Measurements from ENCODE around the gene RBPJ. TPM values are rescaled to one million over a fixed set of nuclear protein-coding genes. Genes with fewer than 3 reads are reported as not detected.

Gene RBPJ
- total RNA-seq, 2 experiments from 2014 or later = 114 to 118 TPM

DNA sequence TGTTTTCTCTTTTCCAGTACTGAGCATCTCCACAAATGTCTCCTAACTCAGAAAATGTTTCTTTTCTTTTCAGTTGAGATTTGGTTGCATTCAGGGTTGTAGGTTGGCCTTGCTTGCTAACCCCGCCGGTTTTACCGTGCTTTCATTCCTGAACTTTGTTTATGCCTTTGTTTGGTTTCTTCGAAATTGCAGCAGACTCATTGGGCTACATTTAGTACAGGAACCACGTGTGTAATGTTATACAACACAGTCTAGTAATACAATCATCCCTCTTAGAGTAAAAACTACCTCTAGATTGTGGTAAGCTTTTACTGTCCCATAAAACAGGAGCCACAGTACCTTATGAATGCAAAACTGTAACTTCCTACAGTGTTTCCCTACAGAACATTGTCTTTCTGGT, 111.6 kb downstream of the RBPJ start:
- no peak for DNase-seq
- peaks cover 30% of the 10 kb centered on the region for H3K36me3 Mint-ChIP-seq (ENCODE audit: low read depth)
- H3K27me3 Mint-ChIP-seq (ENCODE audit: low read depth) = no peaks in the 10 kb centered on the region
- no peaks in the 10 kb centered on the region for H3K9me3 Mint-ChIP-seq
- intact Hi-C loops (cut with micrococcal nuclease) = no loop called here
- H3K27ac Mint-ChIP-seq = no peak overlapping the region
- H3K4me3 Mint-ChIP-seq = no peak overlapping the region
- H3K4me1 Mint-ChIP-seq (ENCODE audit: low read depth) = no peaks in the 10 kb centered on the region
- CTCF ChIA-PET = no interaction called here

DNA sequence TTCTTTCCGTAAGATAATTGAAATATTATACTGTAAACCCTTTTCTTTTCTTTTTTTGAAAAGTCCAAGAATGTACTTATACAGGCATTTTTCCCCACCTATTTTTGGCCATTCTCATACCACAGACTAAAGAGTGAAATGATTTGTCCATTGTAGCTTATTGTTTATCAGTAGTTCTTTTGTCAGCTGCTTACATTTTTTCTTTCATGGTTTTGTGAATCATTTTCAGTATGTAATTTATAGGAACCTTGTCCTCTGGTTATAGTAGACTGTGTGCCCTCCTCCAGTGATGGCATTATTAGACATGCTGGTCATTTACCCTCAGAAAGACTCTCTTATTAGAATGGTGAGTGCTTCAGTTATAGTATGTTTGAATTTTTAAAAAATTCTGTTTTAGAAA, 112.7 kb downstream of the RBPJ start:
- H3K27ac Mint-ChIP-seq = no peak overlapping the region
- DNase-seq = no peak
- CTCF ChIA-PET = interaction anchor here (0.6 kb wide), 1 partner anchor 29 kb away, joined by 3 read pairs; no protein-coding TSS in a partner anchor
- H3K9me3 Mint-ChIP-seq = no peaks in the 10 kb centered on the region
- H3K36me3 Mint-ChIP-seq (ENCODE audit: low read depth) = peaks cover 27% of the 10 kb centered on the region
- intact Hi-C loops (cut with micrococcal nuclease) = no loop called here
- no peaks in the 10 kb centered on the region for H3K4me1 Mint-ChIP-seq (ENCODE audit: low read depth)
- no peaks in the 10 kb centered on the region for H3K27me3 Mint-ChIP-seq (ENCODE audit: low read depth)
- H3K4me3 Mint-ChIP-seq = no peak overlapping the region

DNA sequence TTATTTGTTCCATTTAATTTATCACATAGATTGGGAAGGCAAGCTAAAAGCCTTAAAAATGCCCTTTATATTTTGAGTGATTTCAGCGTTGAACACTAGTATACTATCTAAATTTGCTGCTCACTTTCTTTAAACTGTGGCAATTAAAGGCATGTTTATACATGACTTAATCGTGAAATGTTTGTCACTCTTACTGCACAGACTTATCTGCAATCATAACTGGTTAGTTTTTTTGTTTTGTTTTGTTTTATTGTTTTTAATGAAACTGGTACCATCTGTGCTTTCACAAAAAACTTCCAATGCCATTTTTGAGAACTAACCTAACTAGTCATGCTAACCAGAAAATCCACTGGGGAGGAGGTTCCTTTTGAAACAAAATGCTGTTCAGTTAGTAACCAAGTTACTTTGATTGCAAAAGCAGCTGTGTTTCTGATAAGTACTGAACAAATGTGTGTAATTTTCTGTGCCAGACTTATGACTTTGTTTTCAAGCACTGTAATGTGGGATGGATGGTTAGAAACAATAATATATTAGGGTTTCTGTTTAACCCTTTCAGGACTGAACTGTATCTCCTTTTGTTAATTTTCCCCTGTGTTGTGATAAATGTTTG, 113.3 kb downstream of the RBPJ start:
- peak overlapping the region; percentile 40 for H3K27ac Mint-ChIP-seq
- H3K27me3 Mint-ChIP-seq (ENCODE audit: low read depth) = no peaks in the 10 kb centered on the region
- intact Hi-C loops (cut with micrococcal nuclease) = no loop called here
- no peak for DNase-seq
- H3K9me3 Mint-ChIP-seq = no peaks in the 10 kb centered on the region
- H3K36me3 Mint-ChIP-seq (ENCODE audit: low read depth) = peaks cover 27% of the 10 kb centered on the region
- CTCF ChIA-PET = interaction anchor here (0.6 kb wide), 1 partner anchor 29 kb away, joined by 3 read pairs; no protein-coding TSS in a partner anchor
- H3K4me3 Mint-ChIP-seq = no peak overlapping the region
- H3K4me1 Mint-ChIP-seq (ENCODE audit: low read depth) = no peaks in the 10 kb centered on the region

DNA sequence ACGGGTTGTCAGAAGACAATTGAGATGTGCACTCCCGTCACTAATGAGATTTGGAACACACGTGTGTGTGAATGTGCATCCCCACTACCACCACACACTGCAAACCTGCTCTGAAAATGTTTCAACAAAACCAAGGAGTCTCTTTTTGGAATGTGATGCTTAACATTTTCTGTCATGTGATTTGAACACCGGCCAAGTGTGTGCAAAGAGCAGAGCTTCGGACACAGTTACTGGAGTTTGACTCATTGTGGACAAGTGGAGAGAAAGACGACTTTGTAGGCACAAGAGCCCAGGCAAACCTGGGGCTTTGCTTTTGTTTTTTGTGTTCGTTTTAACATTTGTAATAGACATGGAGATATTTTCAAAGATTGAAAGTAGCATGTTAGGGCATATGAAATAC, 120.3 kb downstream of the RBPJ start:
- Mint-ChIP-seq H3K27ac (no peak overlapping the region), H3K4me3 (no peak overlapping the region), H3K4me1 (ENCODE audit: low read depth) (no peaks in the 10 kb centered on the region), H3K36me3 (ENCODE audit: low read depth) (peaks cover 3% of the 10 kb centered on the region), H3K9me3 (peaks cover 4% of the 10 kb centered on the region), H3K27me3 (ENCODE audit: low read depth) (no peaks in the 10 kb centered on the region)
- intact Hi-C loops (cut with micrococcal nuclease) = no loop called here
- CTCF ChIA-PET = no interaction called here
- DNase-seq = no peak

DNA sequence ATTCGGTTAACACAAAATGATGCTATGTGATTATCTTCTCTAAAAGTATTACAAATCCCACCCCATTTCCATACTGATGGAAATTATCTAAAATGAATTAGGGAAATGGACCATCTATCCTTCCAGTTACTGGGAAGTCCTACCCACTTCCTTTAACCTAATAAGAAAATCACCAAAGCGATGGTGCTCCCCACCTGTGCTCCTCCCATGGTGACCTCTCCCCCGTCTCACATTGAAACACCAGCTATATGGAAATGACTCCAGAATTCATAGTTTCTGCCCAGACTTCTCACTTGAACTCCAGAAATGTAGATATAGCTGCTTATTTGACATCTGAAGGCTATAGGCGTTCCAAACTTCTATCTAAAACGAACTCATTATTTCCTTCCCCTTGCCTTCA, 121.0 kb downstream of the RBPJ start:
- Mint-ChIP-seq H3K36me3 (ENCODE audit: low read depth) (peaks cover 3% of the 10 kb centered on the region), H3K9me3 (peaks cover 4% of the 10 kb centered on the region), H3K4me3 (no peak overlapping the region), H3K27ac (no peak overlapping the region), H3K27me3 (ENCODE audit: low read depth) (peaks cover 4% of the 10 kb centered on the region), H3K4me1 (ENCODE audit: low read depth) (no peaks in the 10 kb centered on the region)
- DNase-seq = no peak
- CTCF ChIA-PET = no interaction called here
- intact Hi-C loops (cut with micrococcal nuclease) = no loop called here

GRCh38 chr4:26447378-26447777, 126.6 kb downstream of the RBPJ start:
- H3K4me1 Mint-ChIP-seq (ENCODE audit: low read depth) = no peaks in the 10 kb centered on the region
- peaks cover 3% of the 10 kb centered on the region for H3K36me3 Mint-ChIP-seq (ENCODE audit: low read depth)
- no peak overlapping the region for H3K27ac Mint-ChIP-seq
- CTCF ChIA-PET = no interaction called here
- intact Hi-C loops (cut with micrococcal nuclease) = no loop called here
- no peak for DNase-seq
- H3K4me3 Mint-ChIP-seq = no peak overlapping the region
- peaks cover 6% of the 10 kb centered on the region for H3K27me3 Mint-ChIP-seq (ENCODE audit: low read depth)
- peaks cover 4% of the 10 kb centered on the region for H3K9me3 Mint-ChIP-seq

DNA sequence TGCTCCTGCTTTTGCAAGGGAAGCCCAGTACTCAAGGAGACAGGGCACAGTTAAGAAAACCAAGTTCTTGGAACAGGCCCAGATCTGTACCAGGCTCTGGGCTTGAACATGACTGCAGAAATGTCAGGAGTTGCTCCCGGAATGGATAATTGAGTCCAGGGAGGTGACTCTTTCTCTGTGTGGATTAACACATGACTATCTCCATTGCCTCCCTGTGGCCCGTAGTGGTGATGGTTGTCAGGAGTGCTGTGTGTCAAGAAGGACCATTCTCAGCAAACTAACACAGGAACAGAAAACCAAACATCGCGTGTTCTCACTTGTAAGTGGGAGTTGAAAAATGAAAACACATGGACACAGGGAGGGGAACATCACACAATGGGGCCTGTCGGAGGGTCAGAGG, 129.6 kb downstream of the RBPJ start:
- H3K9me3 Mint-ChIP-seq = no peaks in the 10 kb centered on the region
- DNase-seq = no peak
- no peaks in the 10 kb centered on the region for H3K4me1 Mint-ChIP-seq (ENCODE audit: low read depth)
- no peak overlapping the region for H3K27ac Mint-ChIP-seq
- CTCF ChIA-PET = no interaction called here
- peaks cover 6% of the 10 kb centered on the region for H3K27me3 Mint-ChIP-seq (ENCODE audit: low read depth)
- H3K36me3 Mint-ChIP-seq (ENCODE audit: low read depth) = no peaks in the 10 kb centered on the region
- H3K4me3 Mint-ChIP-seq = no peak overlapping the region
- intact Hi-C loops (cut with micrococcal nuclease) = no loop called here

- DNase-seq = no peak
- H3K4me3 Mint-ChIP-seq = no peak overlapping the region
- CTCF ChIA-PET = interaction anchor here (0.7 to 1.1 kb wide), 2 partner anchors 464 to 465 kb away, joined by 3 read pairs; no protein-coding TSS in a partner anchor
- no peaks in the 10 kb centered on the region for H3K4me1 Mint-ChIP-seq (ENCODE audit: low read depth)
- peaks cover 4% of the 10 kb centered on the region for H3K27me3 Mint-ChIP-seq (ENCODE audit: low read depth)
- intact Hi-C loops (cut with micrococcal nuclease) = no loop called here
- H3K27ac Mint-ChIP-seq = no peak overlapping the region
- no peaks in the 10 kb centered on the region for H3K9me3 Mint-ChIP-seq
- no peaks in the 10 kb centered on the region for H3K36me3 Mint-ChIP-seq (ENCODE audit: low read depth)
Measured at GRCh38 chr4:26451597-26451996, 130.8 kb downstream of the RBPJ start.

GRCh38 chr4:26452565-26453531, 132.0 kb downstream of the RBPJ start:
- DNase-seq = no peak
- H3K27me3 Mint-ChIP-seq (ENCODE audit: low read depth) = peaks cover 3% of the 10 kb centered on the region
- H3K9me3 Mint-ChIP-seq = no peaks in the 10 kb centered on the region
- H3K27ac Mint-ChIP-seq = no peak overlapping the region
- no peak overlapping the region for H3K4me3 Mint-ChIP-seq
- H3K4me1 Mint-ChIP-seq (ENCODE audit: low read depth) = peaks cover 5% of the 10 kb centered on the region
- H3K36me3 Mint-ChIP-seq (ENCODE audit: low read depth) = no peaks in the 10 kb centered on the region
- intact Hi-C loops (cut with micrococcal nuclease) = no loop called here
- CTCF ChIA-PET = no interaction called here

- Mint-ChIP-seq H3K9me3 (no peaks in the 10 kb centered on the region), H3K4me3 (no peak overlapping the region), H3K36me3 (ENCODE audit: low read depth) (no peaks in the 10 kb centered on the region), H3K27ac (no peak overlapping the region), H3K4me1 (ENCODE audit: low read depth) (peaks cover 19% of the 10 kb centered on the region), H3K27me3 (ENCODE audit: low read depth) (no peaks in the 10 kb centered on the region)
- CTCF ChIA-PET = interaction anchor here (1.0 kb wide), 1 partner anchor 19 kb away, joined by 3 read pairs; no protein-coding TSS in a partner anchor
- intact Hi-C loops (cut with micrococcal nuclease) = loop anchor here (5.0 kb wide), 1 partner anchor 862 kb away; no protein-coding TSS in a partner anchor
- DNase-seq = no peak
Measured at GRCh38 chr4:26454961-26455360, 134.1 kb downstream of the RBPJ start.

GRCh38 chr4:26455571-26455970, 134.8 kb downstream of the RBPJ start:
- H3K36me3 Mint-ChIP-seq (ENCODE audit: low read depth) = no peaks in the 10 kb centered on the region
- no peak for DNase-seq
- H3K4me1 Mint-ChIP-seq (ENCODE audit: low read depth) = peaks cover 19% of the 10 kb centered on the region
- intact Hi-C loops (cut with micrococcal nuclease) = loop anchor here (5.0 kb wide), 1 partner anchor 862 kb away; no protein-coding TSS in a partner anchor
- CTCF ChIA-PET = no interaction called here
- H3K27me3 Mint-ChIP-seq (ENCODE audit: low read depth) = no peaks in the 10 kb centered on the region
- H3K27ac Mint-ChIP-seq = no peak overlapping the region
- no peak overlapping the region for H3K4me3 Mint-ChIP-seq
- no peaks in the 10 kb centered on the region for H3K9me3 Mint-ChIP-seq

GRCh38 chr4:26457412-26457811, 136.6 kb downstream of the RBPJ start:
- CTCF ChIA-PET = interaction anchor here (0.5 to 2.3 kb wide), 6 partner anchors 20 to 570 kb away, joined by 3 to 17 read pairs (median 4); no protein-coding TSS in a partner anchor
- H3K36me3 Mint-ChIP-seq (ENCODE audit: low read depth) = no peaks in the 10 kb centered on the region
- H3K27me3 Mint-ChIP-seq (ENCODE audit: low read depth) = no peaks in the 10 kb centered on the region
- intact Hi-C loops (cut with micrococcal nuclease) = loop anchor here (5.0 kb wide), 1 partner anchor 860 kb away; no protein-coding TSS in a partner anchor
- no peak for DNase-seq
- H3K27ac Mint-ChIP-seq = no peak overlapping the region
- peaks cover 19% of the 10 kb centered on the region for H3K4me1 Mint-ChIP-seq (ENCODE audit: low read depth)
- H3K4me3 Mint-ChIP-seq = no peak overlapping the region
- H3K9me3 Mint-ChIP-seq = no peaks in the 10 kb centered on the region
